H1 (cell line): ENCODE results near the gene C1QTNF7. TPM values are rescaled to one million over a fixed set of nuclear protein-coding genes. Genes with fewer than 3 reads are reported as not detected.

Source experiments
- CTCF ChIA-PET: fragments of 300-600 bp; sonication (Branson Sonifier 250); formaldehyde crosslinking; loops from one replicate; lab custom pipeline; 2021; ENCODE audit not compliant: partially characterized antibody; lab: Charles Lee
- POLR2A ChIA-PET: fragments of 300-600 bp; sonication (Branson Sonifier 250); formaldehyde crosslinking; loops from one replicate; lab custom pipeline; 2021; ENCODE audit warnings: inconsistent platforms; ENCODE audit not compliant: partially characterized antibody; lab: Charles Lee
- DNase-seq, 2 experiments: peaks; one replicate each; pipeline versions ENCODE4 v3.0.0 to v3.0.0-alpha.2; 2010 to 2022; ENCODE audit warnings: low spot score in 2 of 2, low read depth in 1 of 2, mixed read lengths in 1 of 2
- FAIRE-seq: peaks from 2 replicates; lab custom pipeline; 2011; peaks lifted over from hg19 to GRCh38; lab: Jason Lieb, UNC
- H2AFZ ChIP-seq: 2 replicates; pipeline ENCODE4 v1.8.1; 2012; ENCODE audit warnings: low read length, inconsistent platforms
- H2AK5ac ChIP-seq: 2 replicates; pipeline ENCODE4 v1.6.1; 2013; ENCODE audit warnings: low read depth, low read length
- H2BK120ac ChIP-seq: replicated peaks from 2 replicates; pipeline ENCODE3; 2013; ENCODE audit warnings: low read depth, low read length, inconsistent platforms
- H2BK12ac ChIP-seq: 2 replicates; pipeline ENCODE4 v1.6.1; 2013; ENCODE audit warnings: low read depth, low read length
- H2BK15ac ChIP-seq: 2 replicates; pipeline ENCODE4 v1.6.1; 2013; ENCODE audit warnings: low read length
- H2BK20ac ChIP-seq: 2 replicates; pipeline ENCODE4 v1.6.1; 2013; ENCODE audit warnings: low read length
- H2BK5ac ChIP-seq: 2 replicates; pipeline ENCODE4 v1.6.1; 2013; ENCODE audit warnings: low read depth, low read length
- H3K14ac ChIP-seq: 2 replicates; pipeline ENCODE4 v1.6.1; 2013; ENCODE audit warnings: inconsistent platforms; ENCODE audit not compliant: insufficient read length
- H3K18ac ChIP-seq: 2 replicates; pipeline ENCODE4 v1.6.1; 2013; ENCODE audit warnings: low read length; ENCODE audit errors: extremely low read depth
- H3K23ac ChIP-seq: 2 replicates; pipeline ENCODE4 v1.6.1; 2013; ENCODE audit warnings: inconsistent platforms; ENCODE audit not compliant: insufficient read length
- H3K23me2 ChIP-seq: 2 replicates; pipeline ENCODE4 v1.6.1; 2013; ENCODE audit warnings: low read depth, low read length
- H3K27ac ChIP-seq: 2 replicates; pipeline ENCODE4 v1.6.1; 2011; ENCODE audit warnings: low read depth, low read length, inconsistent platforms
- H3K27me3 ChIP-seq, 4 experiments: replicated peaks in 1 of 4; 1 replicate in 1 of 4; 2 replicates in 3 of 4; pipeline versions ENCODE4 v1.6.1 to v1.8.1; 2011 to 2013; ENCODE audit warnings: low read length in 3 of 4, mild to moderate bottlenecking in 3 of 4, inconsistent platforms in 2 of 4, mixed read lengths in 2 of 4, moderate library complexity in 1 of 4; ENCODE audit not compliant: control insufficient read depth in 3 of 4, insufficient read depth in 3 of 4; ENCODE audit errors: extremely low read depth in 1 of 4
- H3K36me3 ChIP-seq, 4 experiments: 2 replicates each; pipeline versions ENCODE4 v1.6.1 to v1.8.1; 2011 to 2013; ENCODE audit warnings: mild to moderate bottlenecking in 4 of 4, low read length in 3 of 4, moderate library complexity in 2 of 4, control low read depth in 1 of 4, inconsistent platforms in 1 of 4; ENCODE audit not compliant: insufficient read depth in 4 of 4, control insufficient read depth in 2 of 4
- H3K4ac ChIP-seq: replicated peaks from 2 replicates; pipeline ENCODE3; 2013; ENCODE audit warnings: low read length, low read depth, mixed read lengths, inconsistent platforms; ENCODE audit not compliant: insufficient read length
- H3K4me1 ChIP-seq, 4 experiments: replicated peaks in 1 of 4; 1 replicate in 1 of 4; 2 replicates in 3 of 4; pipeline versions ENCODE4 v1.6.1 to v1.8.1; 2011 to 2013; ENCODE audit warnings: low read length in 3 of 4, inconsistent platforms in 2 of 4, mixed read lengths in 1 of 4; ENCODE audit not compliant: insufficient read depth in 4 of 4, control insufficient read depth in 3 of 4
- H3K4me2 ChIP-seq, 2 experiments: 2 replicates each; pipeline versions ENCODE4 v1.6.1 to v1.8.1; 2011 to 2013; ENCODE audit warnings: low read depth in 2 of 2, low read length in 2 of 2, control low read depth in 1 of 2, inconsistent platforms in 1 of 2, mild to moderate bottlenecking in 1 of 2; ENCODE audit not compliant: insufficient read depth in 1 of 2
- H3K4me3 ChIP-seq, 4 experiments: fragments of 200-600, 300-600 bp in 1 of 4; sonication (generic), shearing (Covaris generic), sonication (Bioruptor Twin) in 1 of 4; 2 replicates each; pipeline versions ENCODE4 v1.5.1 to v1.8.1; 2011 to 2016; ENCODE audit warnings: low read length in 4 of 4, low read depth in 3 of 4, control low read depth in 2 of 4, inconsistent platforms in 2 of 4, mild to moderate bottlenecking in 2 of 4, mixed read lengths in 1 of 4, moderate library complexity in 1 of 4; ENCODE audit not compliant: insufficient read depth in 2 of 4; ENCODE audit errors: extremely low read depth in 1 of 4
- H3K56ac ChIP-seq: replicated peaks from 2 replicates; pipeline ENCODE3; 2013; ENCODE audit warnings: low read depth, mild to moderate bottlenecking, mixed read lengths, low read length, inconsistent platforms; ENCODE audit not compliant: insufficient read length
- H3K79me1 ChIP-seq: 2 replicates; pipeline ENCODE4 v1.6.1; 2013; ENCODE audit warnings: low read depth, low read length, control low read depth
- H3K79me2 ChIP-seq, 2 experiments: 2 replicates each; pipeline versions ENCODE4 v1.6.1 to v1.8.1; 2012 to 2013; ENCODE audit warnings: low read length in 2 of 2, mild to moderate bottlenecking in 2 of 2, inconsistent platforms in 1 of 2; ENCODE audit not compliant: insufficient read depth in 2 of 2, control insufficient read depth in 1 of 2
- H3K9ac ChIP-seq, 4 experiments: replicated peaks in 1 of 4; 1 replicate in 1 of 4; 2 replicates in 3 of 4; pipeline versions ENCODE4 v1.6.1 to v1.8.1; 2011 to 2013; ENCODE audit warnings: low read depth in 3 of 4, low read length in 3 of 4, control low read depth in 2 of 4, mild to moderate bottlenecking in 2 of 4, moderate library complexity in 2 of 4, inconsistent platforms in 1 of 4; ENCODE audit errors: extremely low read depth in 1 of 4
- H3K9me3 ChIP-seq, 2 experiments: 2 replicates each; pipeline versions ENCODE4 v1.6.1 to v1.8.1; 2012 to 2013; ENCODE audit warnings: mild to moderate bottlenecking in 2 of 2, moderate library complexity in 2 of 2, control low read depth in 1 of 2, inconsistent platforms in 1 of 2, low read depth in 1 of 2, low read length in 1 of 2, mixed read lengths in 1 of 2; ENCODE audit not compliant: insufficient read depth in 2 of 2
- H4K20me1 ChIP-seq, 2 experiments: replicated peaks in 1 of 2; 2 replicates each; pipeline versions ENCODE3 to v1.8.1; 2011 to 2013; ENCODE audit warnings: inconsistent platforms in 2 of 2, low read length in 2 of 2, mild to moderate bottlenecking in 1 of 2; ENCODE audit not compliant: insufficient read depth in 2 of 2, control insufficient read depth in 1 of 2
- H4K5ac ChIP-seq: 2 replicates; pipeline ENCODE4 v1.6.1; 2013; ENCODE audit warnings: low read length, low read depth, mixed read lengths, inconsistent platforms; ENCODE audit not compliant: insufficient read length
- H4K8ac ChIP-seq: 2 replicates; pipeline ENCODE4 v1.8.0; 2013; ENCODE audit warnings: mild to moderate bottlenecking, moderate library complexity, low read length, inconsistent platforms; ENCODE audit not compliant: insufficient read depth; ENCODE audit errors: extremely low read depth
- H4K91ac ChIP-seq: replicated peaks from 2 replicates; pipeline ENCODE3; 2013; ENCODE audit warnings: low read length, mixed read lengths, inconsistent platforms; ENCODE audit not compliant: insufficient read length
- BACH1 ChIP-seq: IDR thresholded peaks from 2 replicates; pipeline ENCODE4 v1.6.1; 2012; ENCODE audit warnings: low read length, improper control_type of control experiment
- CEBPB ChIP-seq: IDR thresholded peaks from 2 replicates; pipeline ENCODE4 v1.6.1; 2012; ENCODE audit warnings: low read depth, low read length
- CHD1 ChIP-seq: IDR thresholded peaks from 2 replicates; pipeline ENCODE4 v1.6.1; 2012; ENCODE audit warnings: low read depth, low read length, improper control_type of control experiment
- EZH2 ChIP-seq: fragments of 200-600 bp; sonication (generic); IDR thresholded peaks from 2 replicates; pipeline ENCODE4 v1.7.1; 2012; ENCODE audit warnings: low read depth, mild to moderate bottlenecking, moderate library complexity, low read length, inconsistent platforms; ENCODE audit not compliant: severe bottlenecking
- KDM5A ChIP-seq: fragments of 200-600 bp; IDR thresholded peaks from 2 replicates; pipeline ENCODE4 v1.7.1; 2012; ENCODE audit warnings: mild to moderate bottlenecking, low read length, inconsistent platforms, mixed read lengths
- NANOG ChIP-seq: IDR thresholded peaks from 2 replicates; pipeline ENCODE4 v1.6.1; 2011; ENCODE audit warnings: low read length, low read depth, mild to moderate bottlenecking, inconsistent platforms; ENCODE audit not compliant: insufficient read depth, poor library complexity, severe bottlenecking
- RFX5 ChIP-seq: IDR thresholded peaks from 2 replicates; pipeline ENCODE4 v1.6.1; 2011; ENCODE audit warnings: low read depth, low read length, improper control_type of control experiment, borderline replicate concordance
- SRF ChIP-seq: IDR thresholded peaks from 2 replicates; pipeline ENCODE4 v1.6.1; 2011; ENCODE audit warnings: mild to moderate bottlenecking, low read depth, low read length, moderate library complexity
- TAF7 ChIP-seq: optimal IDR thresholded peaks from 2 replicates; pipeline ENCODE3; 2011; ENCODE audit warnings: low read depth, mild to moderate bottlenecking, inconsistent platforms, low read length, moderate library complexity, borderline replicate concordance
- TEAD4 ChIP-seq: IDR thresholded peaks from 2 replicates; pipeline ENCODE4 v1.6.1; 2012; ENCODE audit warnings: low read depth, low read length, inconsistent platforms, mixed read lengths
- WGBS, 2 experiments: shearing (Covaris generic) in 1 of 2; methylation state at CpG; one replicate each; pipeline versions ENCODE4 v1.1.6 to v1.1.7; 2013 to 2015; ENCODE audit warnings: low lambda C conversion rate in 2 of 2, mixed read lengths in 2 of 2, inconsistent platforms in 1 of 2, low coverage in 1 of 2, missing lambda C conversion rate in 1 of 2; ENCODE audit not compliant: insufficient replicate concordance in 2 of 2, insufficient coverage in 1 of 2, insufficient read length in 1 of 2; ENCODE audit errors: extremely low coverage in 1 of 2, missing lambda C conversion rate in 1 of 2; 5-methylcytosine and 5-hydroxymethylcytosine counted together
- long read RNA-seq, 2 experiments: library from RNA in 1 of 2; library from capped mRNA in 1 of 2; stranded (forward); transcript quantifications; one replicate each; pipeline ENCODE4 v2.0.0, GENCODE V29; 2021; ENCODE audit warnings: inconsistent platforms in 1 of 2
- polyA minus RNA-seq, 3 experiments: library from RNA; depleted of rRNA, polyadenylated mRNA; stranded (reverse); fragments of >200 nt; gene quantifications; 1 replicate in 2 of 3; 2 replicates in 1 of 3; pipeline ENCODE4 v1.2.3, GENCODE V29; 2011
- polyA plus RNA-seq, 7 experiments: library from polyadenylated mRNA; depleted of rRNA in 3 of 7; stranded (reverse) in 5 of 7; unstranded in 2 of 7; fragments of >200 nt in 5 of 7; fragments of 200-250 nt in 2 of 7; gene quantifications; 1 replicate in 5 of 7; 2 replicates in 1 of 7; 4 replicates in 1 of 7; pipeline versions ENCODE4 v1.2.1 to v1.2.3, GENCODE V29; 2011 to 2013; ENCODE audit warnings: missing spikeins in 2 of 7, mixed read lengths in 2 of 7
- total RNA-seq: library from RNA; stranded (reverse); fragmentation: NEBNext Ultra II Directional; extraction: Animal tissue kit (Norgen Biotek cat#: 25700); gene quantifications from 2 replicates; pipeline ENCODE4 v1.2.1, GENCODE V29; 2021
- TF ChIP-seq, protein P1 (sequence below): IDR thresholded peaks from 2 replicates; pipeline ENCODE4 v1.6.1; 2011; ENCODE audit warnings: low read depth, mild to moderate bottlenecking, low read length; ENCODE audit not compliant: insufficient read depth

Gene C1QTNF7, protein sequence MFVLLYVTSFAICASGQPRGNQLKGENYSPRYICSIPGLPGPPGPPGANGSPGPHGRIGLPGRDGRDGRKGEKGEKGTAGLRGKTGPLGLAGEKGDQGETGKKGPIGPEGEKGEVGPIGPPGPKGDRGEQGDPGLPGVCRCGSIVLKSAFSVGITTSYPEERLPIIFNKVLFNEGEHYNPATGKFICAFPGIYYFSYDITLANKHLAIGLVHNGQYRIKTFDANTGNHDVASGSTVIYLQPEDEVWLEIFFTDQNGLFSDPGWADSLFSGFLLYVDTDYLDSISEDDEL
- total RNA-seq (not detected in 2 replicates), polyA plus RNA-seq (2011; rRNA removed) (not detected in 2 replicates), polyA minus RNA-seq (2011; rRNA and poly(A)+ RNA removed) (not detected in 2 replicates)
- polyA plus RNA-seq (2011; cell fraction: cytosol; rRNA removed), result not detected
- not detected for polyA plus RNA-seq (2011; cell fraction: nucleus; rRNA removed)
- polyA plus RNA-seq (2012, experiment 1 of 2), result not detected in 4 replicates
- not detected for polyA plus RNA-seq (2012, experiment 2 of 2)
- polyA plus RNA-seq (2013, experiment 1 of 2), result not detected
- polyA plus RNA-seq (2013, experiment 2 of 2), result not detected
- not detected for polyA minus RNA-seq (2011; cell fraction: cytosol; rRNA and poly(A)+ RNA removed)
- not detected for polyA minus RNA-seq (2011; cell fraction: nucleus; rRNA and poly(A)+ RNA removed)
- long read RNA-seq, experiment 1, result 0 reads
- long read RNA-seq, experiment 2, result 0 reads

DNA sequence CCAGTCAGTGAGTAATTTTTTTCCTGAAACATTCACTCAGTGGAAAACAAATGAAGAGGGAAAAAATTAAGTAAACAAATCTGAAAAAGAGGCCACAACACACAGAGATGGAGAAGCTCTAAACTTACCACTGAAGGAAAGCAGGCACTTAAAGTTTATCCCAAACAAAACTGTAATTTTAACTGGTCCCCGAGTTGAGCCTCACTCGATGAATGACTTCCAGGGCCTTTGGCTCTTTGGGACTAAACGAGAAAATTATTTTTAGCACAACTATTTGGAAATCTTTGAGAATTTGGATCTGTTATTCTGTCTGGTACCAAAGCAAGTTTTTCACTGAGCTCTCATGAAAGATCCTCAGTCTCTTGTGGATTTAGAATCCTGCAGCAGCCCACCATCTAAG, at the start of gene C1QTNF7:
Gene C1QTNF7, plus strand, starts transcription at position 333 of the 400 bp plus-strand sequence. CDS start 7,711 bp downstream, outside the sequence.
- no peaks in the 10 kb centered on the region for H3K4me1 ChIP-seq
- no peaks in the 10 kb centered on the region for H3K79me2 ChIP-seq
- no peak within 1 kb of the TSS for H2AK5ac ChIP-seq
- H4K8ac ChIP-seq, result no peak within 1 kb of the TSS
- WGBS, 2 experiments, result 79% methylated on average over 3 of the region's 3 CpGs; no CpG with 5 or more reads in 1 of the 2 experiments
- DNase-seq (no peak), FAIRE-seq (no peak)
- no peak within 1 kb of the TSS for H3K14ac ChIP-seq
- no peak within 1 kb of the TSS for H3K4me2 ChIP-seq
- H2AFZ ChIP-seq, result peak within 1 kb of the TSS; percentile 73; the same call in 1 of the 2 replicates
- no peak within 1 kb of the TSS for H3K56ac ChIP-seq
- H3K79me1 ChIP-seq, result no peaks in the 10 kb centered on the region
- no peaks in the 10 kb centered on the region for H3K36me3 ChIP-seq
- H3K9me3 ChIP-seq, result no peaks in the 10 kb centered on the region
- H2BK5ac ChIP-seq, result no peak within 1 kb of the TSS
- ChIA-PET CTCF (interaction anchor here (1.0 kb wide), 1 partner anchor 29 kb away, joined by 3 read pairs; no protein-coding TSS in a partner anchor), POLR2A (interaction anchor here (0.7 kb wide), 1 partner anchor 228 kb away, joined by 3 read pairs; the partner anchor contains the start of gene FBXL5)
- H3K27ac ChIP-seq, result no peak within 1 kb of the TSS
- H3K27me3 ChIP-seq, result no peaks in the 10 kb centered on the region
- no peaks in the 10 kb centered on the region for H4K20me1 ChIP-seq
- no peak within 1 kb of the TSS for H3K9ac ChIP-seq
- no peaks in the 10 kb centered on the region for H3K23me2 ChIP-seq
- no peak within 1 kb of the TSS for H3K23ac ChIP-seq
- H2BK120ac ChIP-seq, result no peak within 1 kb of the TSS
- H2BK20ac ChIP-seq, result no peak within 1 kb of the TSS
- H3K4ac ChIP-seq, result no peak within 1 kb of the TSS
- H4K91ac ChIP-seq, result no peak within 1 kb of the TSS
- no peak within 1 kb of the TSS for H3K4me3 ChIP-seq
- no peak within 1 kb of the TSS for H2BK15ac ChIP-seq
- no peak within 1 kb of the TSS for H3K18ac ChIP-seq
- no peak within 1 kb of the TSS for H2BK12ac ChIP-seq
- no peak within 1 kb of the TSS for H4K5ac ChIP-seq
- TF ChIP-seq CHD1, result no peak
- TF ChIP-seq, protein P1, sequence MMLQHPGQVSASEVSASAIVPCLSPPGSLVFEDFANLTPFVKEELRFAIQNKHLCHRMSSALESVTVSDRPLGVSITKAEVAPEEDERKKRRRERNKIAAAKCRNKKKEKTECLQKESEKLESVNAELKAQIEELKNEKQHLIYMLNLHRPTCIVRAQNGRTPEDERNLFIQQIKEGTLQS, result no peak
- no peak for TF ChIP-seq RFX5
- TF ChIP-seq CEBPB, result no peak
- no peak for TF ChIP-seq BACH1
- TF ChIP-seq NANOG, result no peak
- TF ChIP-seq EZH2, result no peak
- no peak for TF ChIP-seq TEAD4
- TF ChIP-seq TAF7, result no peak
- TF ChIP-seq KDM5A, result no peak
- no peak for TF ChIP-seq SRF
